ENCODE results near the gene PYGM. TPM values are rescaled to one million over a fixed set of nuclear protein-coding genes. Genes with fewer than 3 reads are reported as not detected.

Gene PYGM
- total RNA-seq, 3 donors from 2014 or later: 1.3 to 4.5 (median 3.4) TPM

GRCh38 chr11:64747961-64748665 lies 11.7 kb downstream of the PYGM start:
- Histone ChIP-seq H3K27ac (peak overlapping the region; percentile 44 to 92), H3K9me3 (no peaks in the 10 kb centered on the region), H3K36me3 (no peaks in the 10 kb centered on the region), H3K4me1 (peaks cover 7 to 16% of the 10 kb centered on the region in 2 donors), H3K27me3 (peaks cover 0 to 18% of the 10 kb centered on the region in 2 donors), H3K4me3 (no peak overlapping the region)
- no peak for DNase-seq (ENCODE audit: low spot score in 2 of 2)
- intact Hi-C loops (cut with DNase I; ENCODE audit: low total_unique reads): no loop called here
- TF ChIP-seq CTCF (IDR thresholded peaks at IDR 0.05): no peak
- TF ChIP-seq POLR2A (IDR thresholded peaks at IDR 0.05): no peak

DNA sequence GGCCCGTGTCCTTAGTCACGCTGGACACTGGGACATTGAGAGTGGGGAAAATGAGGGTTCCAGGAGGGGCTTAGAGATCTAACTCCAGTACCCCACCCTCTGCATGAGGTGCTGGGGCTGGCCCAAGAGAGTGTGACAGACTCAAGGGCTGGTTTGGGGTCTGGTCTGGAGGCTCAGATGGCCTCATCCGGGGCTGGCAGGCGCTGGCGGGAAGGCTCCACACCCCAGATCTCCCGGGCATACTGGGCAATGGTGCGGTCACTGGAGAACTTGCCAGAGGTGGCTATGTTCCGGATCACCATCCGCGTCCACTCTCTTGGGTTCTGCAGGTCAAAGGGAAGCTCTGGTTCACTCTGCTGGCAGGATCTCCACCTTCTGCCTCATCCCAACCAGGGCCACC lies 13.3 kb downstream of the PYGM start:
- peak overlapping the region; percentile 75 to 92 for H3K27ac ChIP-seq
- H3K4me3 ChIP-seq: peak overlapping the region in 1 of 3 donors; percentile 73
- peaks cover 15 to 17% of the 10 kb centered on the region in 2 donors for H3K4me1 ChIP-seq
- no peak for DNase-seq (ENCODE audit: low spot score in 2 of 2)
- intact Hi-C loops (cut with DNase I; ENCODE audit: low total_unique reads): no loop called here
- TF ChIP-seq POLR2AphosphoS5 (IDR thresholded peaks at IDR 0.05) (no peak), CTCF (IDR thresholded peaks at IDR 0.05) (no peak), POLR2A (IDR thresholded peaks at IDR 0.05) (no peak)
- peaks cover 0 to 22% of the 10 kb centered on the region in 2 donors for H3K27me3 ChIP-seq
- no peaks in the 10 kb centered on the region for H3K36me3 ChIP-seq
- H3K9me3 ChIP-seq: no peaks in the 10 kb centered on the region

GRCh38 chr11:64745521-64746328 lies 14.0 kb downstream of the PYGM start:
- DNase-seq (ENCODE audit: low spot score in 2 of 2): peak; percentile 69 to 81
- H3K9me3 ChIP-seq: no peaks in the 10 kb centered on the region

DNA sequence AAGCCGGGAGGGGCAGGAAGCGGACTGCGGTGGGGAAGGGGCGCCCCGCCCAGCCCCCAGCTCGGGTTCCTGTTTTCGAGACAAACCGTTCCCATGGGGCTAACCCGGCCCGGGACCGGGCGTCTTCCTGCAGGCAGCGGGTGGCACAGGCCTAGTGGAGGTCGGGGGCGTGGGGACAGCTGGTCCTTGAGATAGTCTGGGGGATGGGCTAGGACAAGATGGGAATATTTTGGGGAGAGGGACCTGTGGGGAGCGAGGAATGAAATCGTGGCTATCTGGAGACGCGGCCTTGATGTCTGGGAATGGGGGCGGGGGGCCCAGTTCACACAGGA lies 14.6 kb downstream of the PYGM start:
- Histone ChIP-seq H3K4me1 (peaks cover 15 to 17% of the 10 kb centered on the region in 2 donors), H3K36me3 (no peaks in the 10 kb centered on the region), H3K4me3 (peak overlapping the region; percentile 52 to 73 (median 58)), H3K27me3 (peaks cover 0 to 22% of the 10 kb centered on the region in 2 donors), H3K27ac (peak overlapping the region; percentile 75 to 92), H3K9me3 (no peaks in the 10 kb centered on the region)
- TF ChIP-seq POLR2AphosphoS5 (IDR thresholded peaks at IDR 0.05): peak in 1 of 3 donors; percentile 15
- TF ChIP-seq CTCF (IDR thresholded peaks at IDR 0.05): no peak
- TF ChIP-seq POLR2A (IDR thresholded peaks at IDR 0.05): no peak
- intact Hi-C loops (cut with DNase I; ENCODE audit: low total_unique reads): no loop called here
- peak in 1 of 2 donors; percentile 61 for DNase-seq (ENCODE audit: low spot score in 2 of 2)

More at GRCh38 chr11:64745521-64746328, 14.0 kb downstream of the PYGM start:
- H3K36me3 ChIP-seq: no peaks in the 10 kb centered on the region
- peaks cover 0 to 22% of the 10 kb centered on the region in 2 donors for H3K27me3 ChIP-seq
- peaks cover 15 to 17% of the 10 kb centered on the region in 2 donors for H3K4me1 ChIP-seq
- peak overlapping the region; percentile 52 to 73 (median 58) for H3K4me3 ChIP-seq
- intact Hi-C loops (cut with DNase I; ENCODE audit: low total_unique reads): no loop called here
- peak; percentile 3 for TF ChIP-seq POLR2A (IDR thresholded peaks at IDR 0.05)
- TF ChIP-seq CTCF (IDR thresholded peaks at IDR 0.05): no peak
- peak in 1 of 3 donors; percentile 32 for TF ChIP-seq POLR2AphosphoS5 (IDR thresholded peaks at IDR 0.05)
- H3K27ac ChIP-seq: peak overlapping the region; percentile 75 to 92
